IMR-90 (cell line): ENCODE data around the gene FAM186B. TPM values are rescaled to one million over a fixed set of nuclear protein-coding genes. Genes with fewer than 3 reads are reported as not detected.

Experiments
- ATAC-seq: fragments of 200-7000 bp; cut with Tn5 transposase; 2 replicates; pipeline ENCODE4 v1.9.1; 2020; ENCODE audit warnings: low read depth, mild to moderate bottlenecking, moderate library complexity
- BruUV-seq: library from RNA; stranded (reverse); fragments of 400-500 nt; replicated peaks from 2 replicates; lab custom pipeline; 2021; lab: Mats Ljungman, UMichigan
- CTCF ChIA-PET: fragments of 300-600 bp; formaldehyde crosslinking; extraction: SDS; loops from one replicate; lab custom pipeline; 2021; ENCODE audit warnings: antibody characterized with exemption; lab: Yijun Ruan, JAX
- POLR2A ChIA-PET: fragments of 300-600 bp; sonication (Branson Sonifier 250); formaldehyde crosslinking; loops from one replicate; lab custom pipeline; 2022; ENCODE audit warnings: antibody characterized with exemption; ENCODE audit not compliant: unreplicated experiment; lab: Charles Lee
- DNase-seq: peaks from one replicate; pipeline ENCODE4 v3.0.0; 2013
- H2AFZ ChIP-seq: replicated peaks from 2 replicates; pipeline ENCODE3; 2013; ENCODE audit warnings: low read length, mild to moderate bottlenecking; ENCODE audit not compliant: poor library complexity
- H2AK5ac ChIP-seq: 2 replicates; pipeline ENCODE4 v1.6.1; 2013; ENCODE audit warnings: low read depth, low read length, inconsistent platforms
- H2AK9ac ChIP-seq: replicated peaks from 2 replicates; pipeline ENCODE3; 2013; ENCODE audit warnings: mild to moderate bottlenecking, low read depth, low read length, moderate library complexity; ENCODE audit not compliant: poor library complexity
- H2BK120ac ChIP-seq: 2 replicates; pipeline ENCODE4 v1.6.1; 2013; ENCODE audit warnings: low read depth, low read length, inconsistent platforms
- H2BK15ac ChIP-seq: 3 replicates; pipeline ENCODE4 v1.6.1; 2013; ENCODE audit warnings: low read depth, low read length, inconsistent platforms
- H2BK20ac ChIP-seq: 2 replicates; pipeline ENCODE4 v1.6.1; 2013; ENCODE audit warnings: low read depth, mild to moderate bottlenecking, inconsistent platforms, low read length, moderate library complexity
- H2BK5ac ChIP-seq: 2 replicates; pipeline ENCODE4 v1.6.1; 2013; ENCODE audit warnings: mild to moderate bottlenecking, low read depth, low read length, inconsistent platforms; ENCODE audit not compliant: poor library complexity, severe bottlenecking
- H3K14ac ChIP-seq: replicated peaks from 2 replicates; pipeline ENCODE4 v1.6.1; 2013; ENCODE audit warnings: low read depth, low read length, inconsistent platforms
- H3K18ac ChIP-seq: 2 replicates; pipeline ENCODE4 v1.6.1; 2013; ENCODE audit warnings: low read depth, low read length, control low read depth
- H3K23ac ChIP-seq: 2 replicates; pipeline ENCODE4 v1.6.1; 2013; ENCODE audit warnings: low read depth, low read length, inconsistent platforms
- H3K27ac ChIP-seq: 2 replicates; pipeline ENCODE4 v1.5.1; 2013; ENCODE audit warnings: mild to moderate bottlenecking, control low read depth, low read length; ENCODE audit not compliant: insufficient read depth
- H3K27me3 ChIP-seq: 2 replicates; pipeline ENCODE4 v1.6.1; 2013; ENCODE audit warnings: low read length; ENCODE audit not compliant: control insufficient read depth, insufficient read depth
- H3K36me3 ChIP-seq: 2 replicates; pipeline ENCODE4 v1.6.1; 2013; ENCODE audit warnings: low read length, mixed read lengths; ENCODE audit not compliant: control insufficient read depth, insufficient read depth
- H3K4ac ChIP-seq: 2 replicates; pipeline ENCODE4 v1.6.1; 2013; ENCODE audit warnings: low read depth, low read length, inconsistent platforms
- H3K4me1 ChIP-seq: 2 replicates; pipeline ENCODE4 v1.6.1; 2013; ENCODE audit warnings: low read length, mixed read lengths; ENCODE audit not compliant: control insufficient read depth, insufficient read depth
- H3K4me2 ChIP-seq: 2 replicates; pipeline ENCODE4 v1.6.1; 2013; ENCODE audit warnings: low read depth, mild to moderate bottlenecking, control low read depth, low read length, moderate library complexity
- H3K4me3 ChIP-seq: 2 replicates; pipeline ENCODE4 v1.5.1; 2013; ENCODE audit warnings: low read depth, mild to moderate bottlenecking, control low read depth, low read length, moderate library complexity; ENCODE audit not compliant: insufficient read depth
- H3K56ac ChIP-seq: 2 replicates; pipeline ENCODE4 v1.6.1; 2013; ENCODE audit warnings: low read length, inconsistent platforms; ENCODE audit not compliant: insufficient read depth; ENCODE audit errors: extremely low read depth
- H3K79me1 ChIP-seq, 2 experiments: 2 replicates each; pipeline ENCODE4 v1.6.1; 2013; ENCODE audit warnings: low read length in 2 of 2, inconsistent platforms in 1 of 2, low read depth in 1 of 2
- H3K9ac ChIP-seq: 2 replicates; pipeline ENCODE4 v1.6.1; 2013; ENCODE audit warnings: low read depth, low read length, control low read depth
- H3K9me1 ChIP-seq: 2 replicates; pipeline ENCODE4 v1.6.1; 2013; ENCODE audit warnings: low read length, inconsistent platforms; ENCODE audit not compliant: insufficient read depth
- H3K9me3 ChIP-seq: 2 replicates; pipeline ENCODE4 v1.6.1; 2013; ENCODE audit warnings: low read length; ENCODE audit not compliant: control insufficient read depth, insufficient read depth
- H4K20me1 ChIP-seq: 2 replicates; pipeline ENCODE4 v1.6.1; 2013; ENCODE audit warnings: low read length, inconsistent platforms; ENCODE audit not compliant: insufficient read depth
- H4K5ac ChIP-seq: 2 replicates; pipeline ENCODE4 v1.6.1; 2013; ENCODE audit warnings: mild to moderate bottlenecking, low read depth, low read length, control low read depth
- H4K8ac ChIP-seq, 2 experiments: 2 replicates each; pipeline ENCODE4 v1.6.1; 2013; ENCODE audit warnings: low read depth in 2 of 2, low read length in 2 of 2, control low read depth in 1 of 2, inconsistent platforms in 1 of 2
- H4K91ac ChIP-seq: 2 replicates; pipeline ENCODE4 v1.6.1; 2013; ENCODE audit warnings: low read depth, low read length, inconsistent platforms; ENCODE audit not compliant: insufficient read depth
- BHLHE40 ChIP-seq: fragments of 150-350 bp; IDR thresholded peaks from 2 replicates; pipeline ENCODE4 v1.6.1; 2016; ENCODE audit warnings: mild to moderate bottlenecking, low read depth, low read length
- CEBPB ChIP-seq: IDR thresholded peaks from 2 replicates; pipeline ENCODE4 v1.6.1; 2012; ENCODE audit warnings: low read depth, low read length, improper control_type of control experiment
- CTCF ChIP-seq: conservative IDR thresholded peaks from 2 replicates; pipeline ENCODE4 v1.5.1; 2012; ENCODE audit warnings: mild to moderate bottlenecking, low read depth, low read length, improper control_type of control experiment
- ELK1 ChIP-seq: fragments of 150-350 bp; IDR thresholded peaks from 2 replicates; pipeline ENCODE4 v1.6.1; 2016; ENCODE audit warnings: low read depth, mild to moderate bottlenecking, low read length, moderate library complexity, borderline replicate concordance
- FOS ChIP-seq: fragments of 150-350 bp; IDR thresholded peaks from 2 replicates; pipeline ENCODE4 v1.6.1; 2016; ENCODE audit warnings: low read depth, low read length
- MAFK ChIP-seq: IDR thresholded peaks from 2 replicates; pipeline ENCODE4 v1.6.1; 2012; ENCODE audit warnings: low read depth, low read length, improper control_type of control experiment
- MAZ ChIP-seq: IDR thresholded peaks from 2 replicates; pipeline ENCODE4 v1.6.1; 2012; ENCODE audit warnings: low read depth, mild to moderate bottlenecking, low read length, improper control_type of control experiment, moderate library complexity, borderline replicate concordance
- MXI1 ChIP-seq: IDR thresholded peaks from 2 replicates; pipeline ENCODE4 v1.6.1; 2012; ENCODE audit warnings: low read depth, mild to moderate bottlenecking, low read length, moderate library complexity, borderline replicate concordance
- NFE2L2 ChIP-seq: fragments of 150-350 bp; IDR thresholded peaks from 2 replicates; pipeline ENCODE4 v1.6.1; 2016; ENCODE audit warnings: low read depth, mild to moderate bottlenecking, low read length
- RCOR1 ChIP-seq: IDR thresholded peaks from 2 replicates; pipeline ENCODE4 v1.6.1; 2012; ENCODE audit warnings: mild to moderate bottlenecking, low read length, improper control_type of control experiment; ENCODE audit not compliant: insufficient replicate concordance
- RFX5 ChIP-seq: IDR thresholded peaks from 2 replicates; pipeline ENCODE4 v1.8.0; 2012; ENCODE audit warnings: low read depth, mild to moderate bottlenecking, low read length, moderate library complexity
- USF2 ChIP-seq: fragments of 150-350 bp; IDR thresholded peaks from 2 replicates; pipeline ENCODE4 v1.6.1; 2017; ENCODE audit warnings: mild to moderate bottlenecking, antibody characterized with exemption, low read length, low read depth
- WGBS, 2 experiments: methylation state at CpG; one replicate each; pipeline versions ENCODE4 v1.1.5 to v1.1.7; 2013; ENCODE audit warnings: missing lambda C conversion rate in 2 of 2; ENCODE audit not compliant: insufficient read length in 1 of 2; ENCODE audit errors: extremely low coverage in 2 of 2; 5-methylcytosine and 5-hydroxymethylcytosine counted together
- dilution Hi-C: fragments of 300-500 bp; cut with HindIII; formaldehyde crosslinking; loops from one replicate; pipeline ENCODE4 v1.14.3; 2018; ENCODE audit warnings: low sequenced_read_pairs; ENCODE audit not compliant: unreplicated experiment
- in situ Hi-C: fragments of 300-500 bp; cut with MboI; formaldehyde crosslinking; loops from 3 replicates; pipeline ENCODE4 v1.14.3; 2019; ENCODE audit warnings: low sequenced_read_pairs, inconsistent platforms, mixed read lengths
- intact Hi-C: fragments of 100-400 bp; cut with micrococcal nuclease; formaldehyde crosslinking; loops from 2 replicates; pipeline ENCODE4 v1.10.0; 2022
- polyA plus RNA-seq, 3 experiments: library from polyadenylated mRNA; depleted of rRNA; stranded (reverse); fragments of >200 nt; gene quantifications; 2 replicates each; pipeline ENCODE4 v1.2.3, GENCODE V29; 2012; ENCODE audit warnings: low replicate concordance in 1 of 3
- total RNA-seq: library from RNA; depleted of rRNA; stranded (reverse); fragments of >200 nt; gene quantifications from 2 replicates; pipeline ENCODE4 v1.2.3, GENCODE V29; 2012

FAM186B gene
- total and polyA plus RNA-seq, 2 of the 4 experiments (the other 2 are of a cell fraction) = 0.10 to 0.18 TPM

- TF ChIP-seq RCOR1 = no peak
Observed at GRCh38 chr12:49609059-49609874, 3.8 kb upstream of the FAM186B start (continued).

GRCh38 chr12:49604856-49605255 lies 583 bp downstream of the FAM186B start:
- intact Hi-C loops = no loop called here
- POLR2A ChIA-PET = no interaction called here
- TF ChIP-seq BHLHE40 (no peak), NFE2L2 (no peak), CTCF (no peak), RCOR1 (no peak), MAZ (no peak), ELK1 (no peak), MAFK (no peak), RFX5 (no peak), MXI1 (no peak), USF2 (no peak), CEBPB (no peak), FOS (no peak)

More at GRCh38 chr12:49604856-49605255, 583 bp downstream of the FAM186B start:
- H2AFZ ChIP-seq = no peak overlapping the region
- H3K4me2 ChIP-seq = no peak overlapping the region
- no peak overlapping the region for H2AK5ac ChIP-seq
- CTCF ChIA-PET = no interaction called here
- H3K18ac ChIP-seq = no peak overlapping the region
- H4K8ac ChIP-seq = no peak overlapping the region
- no peaks in the 10 kb centered on the region; the same call in 1 of the 2 replicates for H3K9me1 ChIP-seq
- H3K4me3 ChIP-seq = no peak overlapping the region
- no peak for DNase-seq
- no peak overlapping the region for H2BK20ac ChIP-seq
- ATAC-seq = no peak
- no peak overlapping the region for H2AK9ac ChIP-seq
- no peak overlapping the region for H3K27ac ChIP-seq
- no peaks in the 10 kb centered on the region for H3K9me3 ChIP-seq
- no peak overlapping the region for H3K4ac ChIP-seq
- no CpG with 5 or more reads among the region's 5 CpGs for WGBS, 2 experiments
- dilution Hi-C loops = no loop called here
- H2BK5ac ChIP-seq = no peak overlapping the region
- H4K20me1 ChIP-seq = no peaks in the 10 kb centered on the region
- H3K36me3 ChIP-seq = no peaks in the 10 kb centered on the region
- no peak overlapping the region for H3K56ac ChIP-seq
- H4K91ac ChIP-seq = no peak overlapping the region
- H3K27me3 ChIP-seq = no peaks in the 10 kb centered on the region
- in situ Hi-C loops = no loop called here
- no peaks in the 10 kb centered on the region for H3K4me1 ChIP-seq
- H3K23ac ChIP-seq = no peak overlapping the region
- no peak overlapping the region for H3K9ac ChIP-seq
- no peak overlapping the region for H2BK120ac ChIP-seq
- H4K5ac ChIP-seq = no peak overlapping the region
- BruUV-seq = no TSS peak
- H3K79me1 ChIP-seq = no peaks in the 10 kb centered on the region
- H2BK15ac ChIP-seq = no peak overlapping the region
- H3K14ac ChIP-seq = no peak overlapping the region
